ENCODE results near the gene SMARCD3.

DNA sequence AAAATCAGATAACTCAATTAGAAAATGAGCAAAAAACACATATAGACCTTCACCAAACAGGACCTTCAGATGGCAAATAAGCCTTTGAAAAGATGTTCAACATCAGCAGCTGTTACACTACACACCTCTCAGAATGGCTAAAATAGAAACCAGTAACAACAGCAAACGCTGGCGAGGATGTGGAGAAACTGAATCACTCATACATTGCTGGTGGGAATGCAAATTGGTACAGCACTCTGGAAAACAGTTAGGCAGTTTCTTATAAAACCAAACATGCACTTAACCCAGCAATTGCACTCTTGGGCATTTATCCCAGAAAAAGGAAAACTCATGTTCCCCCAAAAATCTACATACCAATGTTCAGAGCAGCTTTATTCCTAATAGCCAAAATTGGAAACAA, 37.7 kb upstream of the SMARCD3 start:
- TF ChIP-seq POLR2AphosphoS5 (IDR thresholded peaks at IDR 0.05; ENCODE audit: low read depth, low read length): no peak
- no peak for TF ChIP-seq POLR2A (IDR thresholded peaks at IDR 0.05; ENCODE audit: low read depth, low read length)
- TF ChIP-seq TAF1 (IDR thresholded peaks at IDR 0.05; ENCODE audit: low read depth, low read length): no peak
- TF ChIP-seq SPI1 (IDR thresholded peaks at IDR 0.05; ENCODE audit: low read depth, low read length): no peak
- no peak for TF ChIP-seq POU2F2 (IDR thresholded peaks at IDR 0.05; ENCODE audit: low read depth, low read length)
- TF ChIP-seq PAX5 (IDR thresholded peaks at IDR 0.05; ENCODE audit: insufficient read depth, low read length, severe bottlenecking): no peak

All from GM12891 (cell line).